Activated naive CD4-positive, alpha-beta T cell treated with anti-CD3 and anti-CD28 coated beads, Interleukin-2, amount 50 U/mL, for 72 hours (primary cell): ENCODE data around the gene FAM50B. TPM values are rescaled to one million over a fixed set of nuclear protein-coding genes. Genes with fewer than 3 reads are reported as not detected.

ENCODE experiments used
- ATAC-seq, 2 donors: fragments of 150-1000 bp; cut with Tn5 transposase; 2 replicates each; pipeline ENCODE4 v1.10.0; 2021; ENCODE audit warnings: mild to moderate bottlenecking in 2 of 2, moderate library complexity in 2 of 2
- DNase-seq, 2 donors: peaks; one replicate each; pipeline ENCODE4 v3.0.0; 2021 to 2022; ENCODE audit warnings: low spot score in 2 of 2
- H3K27ac Mint-ChIP-seq, 2 donors: one replicate each; pipeline ENCODE4 v1.8.0; 2022; ENCODE audit warnings: mild to moderate bottlenecking in 2 of 2, mixed read lengths in 2 of 2
- H3K36me3 Mint-ChIP-seq, 2 donors: one replicate each; pipeline ENCODE4 v1.8.0; 2022; ENCODE audit warnings: mixed read lengths in 2 of 2
- H3K9me3 Mint-ChIP-seq, 2 donors: one replicate each; pipeline ENCODE4 v1.8.0; 2022; ENCODE audit warnings: mixed read lengths in 2 of 2
- total RNA-seq, 2 donors: library from RNA; stranded (reverse); gene quantifications; one replicate each; pipeline ENCODE4 v1.2.3, GENCODE V29; 2022

Gene FAM50B
- total RNA-seq, 2 donors from 2014 or later: 5.7 to 7.5 TPM

DNA sequence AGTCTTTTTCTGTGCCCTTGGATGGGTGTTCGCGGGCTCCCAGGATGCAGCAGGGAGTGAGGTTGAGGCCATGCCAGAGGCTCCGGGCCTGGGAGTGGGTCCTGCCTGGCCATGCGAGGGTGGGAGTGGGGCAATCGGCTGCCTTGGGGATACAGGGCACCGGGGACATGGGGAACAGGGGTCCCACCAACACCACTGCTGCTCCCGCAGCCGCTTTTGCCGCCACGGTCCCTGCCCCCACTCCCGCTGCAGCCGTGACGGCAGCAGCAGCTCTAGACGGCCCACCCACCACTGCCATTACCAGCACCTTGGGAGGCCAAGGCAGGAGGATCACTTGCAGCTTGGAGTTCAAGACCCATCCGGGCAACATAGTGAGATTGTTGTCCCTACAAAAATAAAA is 35.3 kb upstream of the FAM50B start:
- no peak for DNase-seq
- ATAC-seq: no peak
- Mint-ChIP-seq H3K36me3 (no peaks in the 10 kb centered on the region), H3K9me3 (no peaks in the 10 kb centered on the region), H3K27ac (no peak overlapping the region)

DNA sequence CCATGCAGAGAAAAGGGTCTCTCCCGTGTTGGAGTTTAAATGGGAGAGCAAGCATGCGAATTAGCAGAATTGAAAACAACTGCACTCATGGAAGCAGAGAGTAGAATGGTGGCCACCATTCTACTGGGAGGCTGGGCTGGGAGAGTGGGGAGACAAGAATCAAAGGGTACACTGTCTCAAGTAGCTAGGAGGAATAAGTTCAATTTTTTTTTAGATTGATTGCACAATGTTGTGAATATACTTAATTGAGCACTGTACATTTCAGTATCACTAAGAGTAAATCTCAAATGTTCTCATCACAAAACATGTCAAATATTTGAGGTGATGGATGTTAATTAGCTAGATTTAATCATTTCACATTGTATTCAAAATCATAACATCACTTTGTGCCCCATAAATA is 34.6 kb upstream of the FAM50B start:
- DNase-seq: no peak
- Mint-ChIP-seq H3K36me3 (no peaks in the 10 kb centered on the region), H3K9me3 (no peaks in the 10 kb centered on the region), H3K27ac (no peak overlapping the region)
- ATAC-seq: no peak

DNA sequence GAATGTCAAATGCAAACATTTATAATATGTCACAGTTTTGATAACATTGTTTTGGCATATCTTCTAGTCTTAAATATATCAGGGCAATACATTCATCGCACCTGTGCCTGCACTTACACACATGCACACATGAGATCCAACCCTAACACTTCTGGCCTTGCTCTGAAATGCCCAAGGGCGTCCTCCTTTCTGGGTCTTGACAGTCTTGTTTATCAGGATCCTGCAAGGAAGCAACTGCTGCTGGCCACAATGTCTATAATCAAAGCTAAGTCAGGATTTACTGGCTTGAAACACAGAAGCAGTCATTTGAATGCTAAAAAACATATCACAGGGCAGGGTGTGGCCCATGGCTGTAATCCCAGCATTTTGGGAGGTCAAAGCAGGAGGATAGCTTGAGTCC is 32.9 kb upstream of the FAM50B start:
- H3K27ac Mint-ChIP-seq: no peak overlapping the region
- H3K9me3 Mint-ChIP-seq: no peaks in the 10 kb centered on the region
- H3K36me3 Mint-ChIP-seq: no peaks in the 10 kb centered on the region
- ATAC-seq (no peak), DNase-seq (no peak)

DNA sequence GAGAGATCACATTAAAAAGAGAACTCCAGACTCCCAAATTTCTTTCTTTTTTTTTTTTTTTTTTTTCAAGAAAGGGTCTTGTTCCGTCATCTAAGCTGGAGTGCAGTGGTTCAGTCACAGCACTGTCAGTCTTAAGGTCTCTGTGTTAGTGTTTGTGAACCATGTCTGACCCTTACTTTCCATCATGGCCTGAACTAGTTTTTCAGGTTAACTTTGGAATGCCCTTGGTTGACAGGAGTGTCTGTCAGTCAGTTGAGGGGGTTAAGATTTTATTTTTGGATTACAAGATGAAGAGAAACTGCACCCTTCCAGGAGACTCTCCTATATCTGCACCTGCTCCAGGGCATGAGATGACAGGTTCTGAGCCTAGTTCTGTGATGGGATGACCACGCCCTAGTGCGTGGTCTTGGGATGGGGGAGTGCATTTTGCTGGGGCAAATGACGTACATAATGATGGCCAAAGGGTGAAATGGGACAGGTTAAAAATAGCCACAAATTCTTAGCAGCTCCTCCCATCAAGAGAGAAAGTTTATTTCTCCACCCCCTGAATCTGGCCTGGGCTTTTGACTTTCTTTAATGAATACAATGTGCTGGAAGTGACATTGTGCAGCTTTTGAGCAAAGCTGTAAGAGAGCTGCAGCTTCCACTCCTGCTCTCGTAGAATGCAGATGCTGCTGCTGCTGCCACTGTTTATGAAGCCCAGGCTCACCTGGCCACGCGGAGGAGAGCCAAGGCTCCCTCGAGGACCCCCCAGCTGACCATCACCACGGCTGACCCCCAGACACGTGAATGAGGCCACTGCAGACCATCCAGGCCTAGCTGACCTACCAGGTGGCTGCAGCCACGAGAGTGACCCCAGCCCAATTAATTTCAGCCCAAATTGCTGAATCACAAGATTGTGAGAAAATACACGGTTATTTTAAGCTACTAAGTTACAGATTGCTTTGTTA is 29.7 kb upstream of the FAM50B start:
- no peaks in the 10 kb centered on the region for H3K36me3 Mint-ChIP-seq
- H3K9me3 Mint-ChIP-seq: no peaks in the 10 kb centered on the region
- ATAC-seq (no peak), DNase-seq (no peak)
- H3K27ac Mint-ChIP-seq: no peak overlapping the region

DNA sequence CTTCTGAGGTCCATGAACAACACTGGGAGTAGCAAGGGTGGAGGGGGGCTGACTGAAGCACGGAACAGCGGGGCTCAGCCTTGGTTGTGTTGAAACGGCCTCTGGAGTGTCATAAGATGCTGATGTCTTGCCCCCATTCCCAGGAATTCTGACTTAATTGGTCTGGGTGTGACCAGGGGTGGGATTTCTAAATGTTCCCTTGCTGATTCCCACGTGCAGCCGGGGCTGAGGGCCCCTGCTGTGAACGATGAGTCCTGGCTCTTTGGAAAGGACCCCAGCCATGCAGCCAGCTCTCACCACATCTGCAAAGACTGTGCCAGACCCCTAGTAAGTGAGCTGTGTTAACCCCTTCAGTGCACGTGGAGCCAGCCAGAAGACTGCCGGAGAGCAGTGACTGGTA is 28.6 kb upstream of the FAM50B start:
- ATAC-seq (no peak), DNase-seq (no peak)
- Mint-ChIP-seq H3K9me3 (no peaks in the 10 kb centered on the region), H3K27ac (no peak overlapping the region), H3K36me3 (no peaks in the 10 kb centered on the region)

DNA sequence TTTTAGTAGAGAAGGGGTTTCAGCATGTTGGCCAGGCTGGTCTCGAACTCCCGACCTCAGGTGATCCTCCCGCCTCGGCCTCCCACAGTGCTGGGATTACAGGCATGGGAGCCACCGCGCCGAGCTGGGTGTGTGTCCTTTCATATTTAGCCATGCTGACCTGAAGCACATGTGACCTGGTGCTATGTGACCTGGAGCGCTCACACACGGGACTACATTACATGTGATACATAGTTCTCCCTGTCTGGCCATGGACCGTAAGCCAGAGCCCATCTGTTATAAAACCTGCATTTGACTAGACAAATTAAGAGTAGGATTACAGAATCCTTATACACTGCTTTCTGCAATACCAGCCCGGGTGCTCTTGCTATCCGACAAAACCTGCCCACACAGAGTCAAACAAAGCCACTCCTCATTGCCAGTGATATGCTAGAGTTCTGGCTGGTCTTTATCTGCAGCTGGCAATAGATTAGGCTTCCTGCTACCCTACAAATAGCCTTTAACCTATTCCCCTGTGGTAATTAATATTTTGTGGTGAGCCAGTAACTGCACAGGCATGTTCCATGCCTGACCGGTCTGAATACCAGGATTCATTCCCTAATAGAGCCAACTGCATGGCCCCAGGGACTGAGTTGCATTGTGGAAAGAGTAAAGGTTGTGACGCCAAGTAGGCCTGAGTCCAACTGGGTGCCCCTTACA is 26.3 kb upstream of the FAM50B start:
- H3K27ac Mint-ChIP-seq: no peak overlapping the region
- H3K9me3 Mint-ChIP-seq: no peaks in the 10 kb centered on the region
- DNase-seq: no peak
- ATAC-seq: no peak
- H3K36me3 Mint-ChIP-seq: no peaks in the 10 kb centered on the region

DNA sequence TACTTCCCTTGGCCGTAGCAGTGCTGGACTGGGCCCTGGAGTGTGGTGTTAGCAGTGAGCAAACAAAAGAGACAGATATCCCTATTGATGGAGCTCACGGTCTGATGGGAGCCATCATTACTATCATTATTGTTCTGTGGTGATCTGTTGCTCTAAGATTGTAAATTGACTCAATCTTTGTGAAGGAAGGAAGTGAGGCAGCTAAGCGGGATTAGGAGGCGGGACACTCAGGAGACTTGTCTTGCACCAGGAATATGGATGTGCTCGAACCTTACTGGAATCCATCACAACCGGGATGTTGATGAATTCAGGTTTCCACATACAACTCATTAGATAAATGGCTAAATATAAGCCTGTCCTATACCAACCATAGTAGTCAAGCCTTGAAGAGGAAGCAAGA is 25.5 kb upstream of the FAM50B start:
- no peak for ATAC-seq

DNA sequence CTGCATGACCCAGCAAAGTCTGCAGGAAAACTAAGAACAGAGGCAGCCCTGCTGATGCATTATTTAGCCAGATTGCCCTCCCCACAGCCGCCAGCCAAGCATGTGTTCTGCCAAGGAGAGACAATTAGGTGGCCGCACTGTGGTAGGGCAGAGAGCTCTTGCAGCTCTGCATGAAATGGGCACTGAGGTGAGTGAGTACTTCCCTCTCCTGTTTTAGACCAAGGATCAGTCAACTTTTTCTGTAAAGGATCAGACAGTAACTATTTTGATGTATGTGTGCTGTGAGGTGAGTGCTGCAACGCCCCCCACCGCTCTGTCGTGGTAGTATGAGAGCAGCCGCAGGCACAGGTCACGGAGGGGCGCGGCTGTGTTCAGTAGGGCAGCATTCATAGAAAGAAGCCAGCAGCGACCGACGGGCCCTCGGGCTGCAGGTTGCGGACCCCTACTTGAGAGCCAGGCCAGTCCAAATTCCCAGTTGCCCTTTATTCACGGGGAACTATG is 23.8 kb upstream of the FAM50B start:
- no peaks in the 10 kb centered on the region for H3K36me3 Mint-ChIP-seq
- ATAC-seq (no peak), DNase-seq (no peak)
- no peak overlapping the region for H3K27ac Mint-ChIP-seq
- no peaks in the 10 kb centered on the region for H3K9me3 Mint-ChIP-seq

More for the DNA sequence above, 25.5 kb upstream of the FAM50B start:
- no peak for DNase-seq
- Mint-ChIP-seq H3K9me3 (no peaks in the 10 kb centered on the region), H3K27ac (no peak overlapping the region), H3K36me3 (no peaks in the 10 kb centered on the region)

DNA sequence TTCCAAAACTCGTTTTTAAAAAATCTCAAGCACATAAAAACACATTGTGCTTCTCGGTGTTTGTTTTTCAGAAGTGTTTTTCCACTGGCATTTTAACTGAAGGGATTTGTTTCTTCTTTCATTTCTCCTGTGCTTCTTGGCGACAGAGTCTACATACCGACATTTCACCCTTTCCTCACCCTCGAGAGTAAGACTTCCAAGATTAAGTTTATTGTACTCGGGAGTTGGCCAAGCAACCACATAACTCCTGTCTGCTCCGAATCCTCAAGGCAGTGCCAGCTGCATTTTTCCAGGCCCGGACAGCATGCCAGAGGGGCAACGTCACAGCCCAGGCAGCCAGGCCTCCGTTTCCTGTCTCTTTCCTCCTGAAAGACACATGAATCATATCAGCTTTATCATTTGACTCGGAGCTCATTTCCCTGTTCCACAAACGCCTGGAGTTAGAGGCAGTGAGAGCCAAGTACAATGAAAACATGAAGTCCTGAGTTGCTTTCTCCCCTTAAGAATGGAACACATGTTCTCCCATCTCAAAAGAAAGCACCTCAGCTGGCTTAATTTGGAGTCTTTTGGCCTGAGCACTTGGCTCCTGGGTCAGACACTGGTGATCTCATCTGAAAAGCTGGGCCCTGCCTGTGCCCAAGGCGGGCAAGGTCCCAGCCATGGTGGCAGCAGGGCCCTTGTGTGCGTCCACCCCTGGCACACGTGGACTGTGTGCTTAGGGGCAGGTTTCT is 23.2 kb upstream of the FAM50B start:
- Mint-ChIP-seq H3K9me3 (no peaks in the 10 kb centered on the region), H3K27ac (no peak overlapping the region), H3K36me3 (no peaks in the 10 kb centered on the region)
- DNase-seq: no peak
- ATAC-seq: no peak

DNA sequence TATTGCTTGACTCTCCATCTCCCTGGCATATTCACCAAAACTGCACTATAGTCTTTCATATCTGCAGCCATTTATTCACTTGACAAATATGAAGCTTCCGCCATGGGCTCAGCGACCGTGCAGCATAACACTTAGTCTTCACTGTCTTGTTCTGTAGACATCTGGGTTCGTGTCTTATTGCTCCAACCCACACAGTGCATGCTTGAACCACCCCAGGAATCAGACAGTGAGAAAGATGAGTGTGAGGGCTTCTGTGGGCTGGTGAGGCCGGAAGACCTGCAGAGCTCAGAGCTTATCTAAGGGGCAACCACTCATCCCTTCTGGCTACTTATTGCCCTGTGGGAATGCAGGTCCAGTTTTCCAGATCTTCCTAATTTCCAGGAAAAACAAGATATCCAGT is 19.9 kb upstream of the FAM50B start:
- no peak for ATAC-seq
- no peak for DNase-seq

DNA sequence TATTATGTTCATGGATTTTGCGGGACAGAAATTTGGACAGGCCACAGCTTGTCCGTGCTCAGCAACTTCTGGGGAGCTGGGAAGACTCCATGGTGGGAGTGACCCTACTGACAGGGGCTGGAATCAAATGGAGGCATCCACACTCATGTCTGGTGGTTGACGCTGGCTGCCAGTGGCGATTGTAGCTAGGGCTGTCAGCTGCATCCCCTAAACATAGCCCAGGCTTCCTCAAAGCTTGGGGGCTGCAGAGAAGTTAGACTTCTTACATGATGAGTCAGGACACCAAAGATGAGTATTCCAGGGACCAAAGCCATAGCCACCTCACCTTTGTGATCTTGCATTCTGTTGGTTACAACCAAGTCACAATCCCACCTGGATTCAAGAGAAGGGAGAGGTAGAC is 18.4 kb upstream of the FAM50B start:
- ATAC-seq: no peak
- H3K9me3 Mint-ChIP-seq: no peaks in the 10 kb centered on the region
- H3K27ac Mint-ChIP-seq: no peak overlapping the region
- no peak for DNase-seq
- H3K36me3 Mint-ChIP-seq: no peaks in the 10 kb centered on the region

More for the DNA sequence above, 19.9 kb upstream of the FAM50B start:
- no peak overlapping the region for H3K27ac Mint-ChIP-seq
- H3K9me3 Mint-ChIP-seq: no peaks in the 10 kb centered on the region
- no peaks in the 10 kb centered on the region for H3K36me3 Mint-ChIP-seq

DNA sequence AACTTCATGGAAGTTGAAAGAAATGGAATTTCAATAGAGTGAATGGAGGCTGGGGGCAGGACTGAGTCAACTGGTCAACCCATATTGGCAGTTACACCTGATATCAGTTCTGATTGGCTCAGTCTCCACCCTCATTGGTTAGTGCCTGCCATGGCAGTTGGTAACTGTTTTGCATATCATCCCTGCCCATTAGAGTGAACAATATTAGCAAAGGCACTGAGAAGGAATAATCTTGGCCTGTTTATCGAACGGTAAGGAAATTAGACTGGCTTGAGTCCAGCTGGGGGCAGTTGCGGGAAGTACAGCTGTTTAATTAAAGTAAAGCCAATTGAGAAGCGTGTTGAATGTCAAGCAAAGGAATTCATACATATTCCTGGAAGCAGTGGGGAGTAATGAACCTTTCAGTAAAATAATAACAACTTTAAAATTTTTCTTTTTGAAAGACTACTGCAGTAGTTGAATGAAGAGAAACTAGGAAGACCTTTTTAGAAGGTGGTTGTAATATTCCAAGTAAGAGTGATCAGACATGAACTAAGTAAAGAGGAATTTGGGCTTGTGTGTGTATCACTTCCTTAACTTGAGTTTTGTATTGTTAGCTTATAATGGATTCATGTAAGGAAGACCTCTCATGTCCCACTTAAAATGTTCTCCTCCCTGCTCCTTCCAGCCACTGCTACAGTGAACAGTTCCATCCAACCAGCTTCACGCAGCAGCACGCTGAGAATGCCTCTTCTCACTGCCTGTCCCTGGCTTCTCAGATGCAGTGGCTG is 17.2 kb upstream of the FAM50B start:
- H3K36me3 Mint-ChIP-seq: no peaks in the 10 kb centered on the region
- no peak for ATAC-seq

DNA sequence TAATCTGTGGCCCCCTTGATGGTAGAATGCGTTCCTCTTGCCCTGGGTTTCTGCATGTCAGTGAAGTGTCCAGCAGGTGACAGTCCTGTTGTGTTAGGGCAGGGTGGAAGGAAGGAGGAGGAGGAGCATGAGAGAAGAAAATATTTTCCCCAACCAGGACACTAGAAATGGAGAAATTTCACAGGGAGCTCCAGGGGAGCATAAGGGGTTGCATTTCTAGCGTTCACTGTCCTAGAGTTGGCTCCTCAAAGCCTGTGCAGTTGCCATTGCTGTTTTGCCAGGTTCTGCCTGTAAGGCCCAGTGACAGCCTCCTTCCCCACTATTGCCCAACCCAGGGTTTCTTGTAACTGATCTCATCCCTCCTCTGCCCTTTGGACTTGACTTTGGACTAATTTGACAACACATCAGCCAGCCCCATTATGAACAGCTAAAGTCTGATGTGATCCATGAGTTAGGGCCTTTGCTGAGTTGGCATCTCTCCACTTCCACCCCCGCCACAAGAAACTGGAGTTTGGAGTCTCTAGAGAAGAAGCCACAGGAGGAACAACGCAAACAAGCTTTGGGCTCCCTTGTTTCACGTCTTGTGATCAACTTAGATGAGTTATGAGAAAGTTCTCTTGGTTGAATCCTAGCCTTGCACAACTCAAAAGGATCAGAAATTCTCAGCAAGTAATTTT is 14.0 kb upstream of the FAM50B start:
- Mint-ChIP-seq H3K9me3 (no peaks in the 10 kb centered on the region), H3K36me3 (no peaks in the 10 kb centered on the region), H3K27ac (no peak overlapping the region)
- no peak for DNase-seq
- ATAC-seq: no peak

More for the DNA sequence above, 17.2 kb upstream of the FAM50B start:
- Mint-ChIP-seq H3K9me3 (no peaks in the 10 kb centered on the region), H3K27ac (no peak overlapping the region)
- no peak for DNase-seq

DNA sequence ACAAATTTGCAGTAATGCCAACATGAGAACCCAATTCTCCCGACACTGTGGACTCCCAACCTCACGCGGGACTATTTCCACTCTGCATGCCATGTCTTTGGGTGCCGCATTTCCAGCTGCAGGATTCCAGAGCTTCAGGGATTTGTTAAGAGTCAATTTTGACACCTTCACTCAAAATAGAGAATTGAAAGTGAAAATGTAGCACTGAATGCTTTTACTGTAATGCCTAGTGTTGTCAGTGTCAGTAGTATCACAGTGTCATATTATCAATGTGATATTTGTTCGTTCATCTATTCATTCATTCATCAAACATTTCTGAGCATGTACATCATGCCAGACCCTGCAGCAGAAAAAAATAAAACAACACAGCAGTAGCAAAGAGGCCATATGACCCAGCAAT is 13.4 kb upstream of the FAM50B start:
- no peaks in the 10 kb centered on the region for H3K36me3 Mint-ChIP-seq
- ATAC-seq: no peak
- DNase-seq: no peak
- H3K9me3 Mint-ChIP-seq: no peaks in the 10 kb centered on the region
- H3K27ac Mint-ChIP-seq: no peak overlapping the region

DNA sequence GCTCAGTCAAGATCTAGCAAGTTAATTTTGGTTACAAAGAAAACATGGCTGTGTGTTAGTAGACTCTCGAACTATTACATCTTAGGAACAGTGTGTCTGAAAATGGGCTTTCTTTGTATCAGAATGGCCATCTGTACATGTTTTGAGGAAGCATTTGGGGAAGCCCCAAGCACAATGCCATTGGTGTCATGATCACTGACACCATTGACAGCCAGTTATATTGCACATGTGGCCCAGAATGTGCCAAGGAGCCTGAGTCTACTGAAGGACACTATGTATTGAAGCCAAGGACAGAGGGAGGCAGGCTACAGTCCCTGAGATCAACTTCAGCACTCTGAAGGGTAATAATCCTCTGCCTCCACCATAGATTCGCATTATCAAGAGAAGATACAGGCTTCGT is 12.6 kb upstream of the FAM50B start:
- Mint-ChIP-seq H3K27ac (no peak overlapping the region), H3K9me3 (no peaks in the 10 kb centered on the region), H3K36me3 (no peaks in the 10 kb centered on the region)
- ATAC-seq: no peak
- no peak for DNase-seq

DNA sequence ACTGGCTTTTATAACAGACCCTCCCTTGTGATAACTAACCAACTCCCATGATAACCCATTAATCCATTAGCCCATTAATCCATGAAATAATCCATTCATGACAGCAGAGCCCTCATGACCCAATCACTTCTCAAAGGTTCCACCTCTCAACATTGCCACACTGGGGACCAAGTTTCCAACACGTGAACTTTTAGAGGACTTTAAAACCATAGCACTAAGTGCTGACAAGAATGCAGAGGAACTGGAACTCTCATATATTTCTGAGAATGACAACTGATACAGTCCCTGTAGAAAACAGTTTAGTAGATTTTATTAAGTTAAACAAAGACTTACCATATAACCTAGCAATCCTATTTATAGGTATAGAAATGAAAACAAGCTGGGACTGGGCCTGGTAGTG is 11.4 kb upstream of the FAM50B start:
- Mint-ChIP-seq H3K36me3 (no peaks in the 10 kb centered on the region), H3K9me3 (no peaks in the 10 kb centered on the region), H3K27ac (no peak overlapping the region)
- no peak for DNase-seq
- no peak for ATAC-seq
